ENCODE data around the gene RAMACL.

GRCh38 chr6:166563805-166564204 lies 22.7 kb downstream of the RAMACL start:
- TF ChIP-seq, protein P1, sequence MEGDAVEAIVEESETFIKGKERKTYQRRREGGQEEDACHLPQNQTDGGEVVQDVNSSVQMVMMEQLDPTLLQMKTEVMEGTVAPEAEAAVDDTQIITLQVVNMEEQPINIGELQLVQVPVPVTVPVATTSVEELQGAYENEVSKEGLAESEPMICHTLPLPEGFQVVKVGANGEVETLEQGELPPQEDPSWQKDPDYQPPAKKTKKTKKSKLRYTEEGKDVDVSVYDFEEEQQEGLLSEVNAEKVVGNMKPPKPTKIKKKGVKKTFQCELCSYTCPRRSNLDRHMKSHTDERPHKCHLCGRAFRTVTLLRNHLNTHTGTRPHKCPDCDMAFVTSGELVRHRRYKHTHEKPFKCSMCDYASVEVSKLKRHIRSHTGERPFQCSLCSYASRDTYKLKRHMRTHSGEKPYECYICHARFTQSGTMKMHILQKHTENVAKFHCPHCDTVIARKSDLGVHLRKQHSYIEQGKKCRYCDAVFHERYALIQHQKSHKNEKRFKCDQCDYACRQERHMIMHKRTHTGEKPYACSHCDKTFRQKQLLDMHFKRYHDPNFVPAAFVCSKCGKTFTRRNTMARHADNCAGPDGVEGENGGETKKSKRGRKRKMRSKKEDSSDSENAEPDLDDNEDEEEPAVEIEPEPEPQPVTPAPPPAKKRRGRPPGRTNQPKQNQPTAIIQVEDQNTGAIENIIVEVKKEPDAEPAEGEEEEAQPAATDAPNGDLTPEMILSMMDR (IDR thresholded peaks at IDR 0.05) = no peak
- TF ChIP-seq POLR2A (IDR thresholded peaks at IDR 0.05) = no peak

All from tibial nerve (tissue), 3 donors.